NCI-H1092 (cell line): Measurements from ENCODE around the gene CDKL1.
"Not testable (repeated sequence)": the region's sequence is repeated elsewhere in the genome, so short reads cannot be mapped to it uniquely, and the experiment has no call there.

Experiments
- DNase-seq: peaks from one replicate; lab custom pipeline; 2025; lab: John Stamatoyannopoulos, UW

Gene CDKL1

GRCh38 chr14:50357124-50357523 is 39.6 kb downstream of the CDKL1 start:
- no peak for DNase-seq

DNA sequence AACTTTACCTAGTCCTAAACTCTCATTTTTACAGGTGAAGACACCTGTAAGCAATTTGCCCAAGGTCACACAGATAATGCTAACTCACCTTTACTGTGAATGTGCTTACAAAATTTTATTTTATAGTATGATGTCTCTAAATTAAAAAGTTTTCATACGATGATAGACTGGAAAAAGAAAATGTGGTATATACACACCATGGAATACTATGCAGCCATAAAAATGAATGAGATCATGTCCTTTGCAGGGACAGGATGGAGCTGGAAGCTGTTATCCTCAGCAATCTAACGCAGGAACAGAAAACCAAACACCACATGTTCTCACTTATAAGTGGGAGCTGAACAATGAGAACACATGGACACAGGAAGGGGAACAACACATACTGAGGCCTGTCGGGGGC is 40.4 kb downstream of the CDKL1 start:
- not testable (repeated sequence) for DNase-seq

- DNase-seq, result no peak
These were observed 41.0 kb downstream of the CDKL1 start for GRCh38 chr14:50355692-50356091.

DNA sequence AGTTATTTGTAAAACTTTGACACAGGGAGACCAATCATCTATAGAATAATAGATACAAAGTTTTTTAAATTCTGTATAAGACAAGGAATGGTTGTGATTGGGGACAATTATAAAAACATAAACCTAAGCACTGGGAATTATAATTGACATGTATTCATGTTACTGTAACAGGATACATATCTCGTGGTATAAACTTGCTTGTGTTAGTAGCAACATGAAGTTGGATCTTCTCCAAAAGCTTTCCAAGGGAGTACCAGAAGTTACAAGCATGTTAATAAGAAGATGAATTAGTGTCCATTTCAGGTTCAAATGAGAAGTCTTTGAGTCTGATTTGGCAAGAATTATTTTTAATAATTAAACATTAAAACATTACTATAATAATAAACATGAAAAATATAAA is 42.2 kb downstream of the CDKL1 start:
- DNase-seq, result no peak

DNA sequence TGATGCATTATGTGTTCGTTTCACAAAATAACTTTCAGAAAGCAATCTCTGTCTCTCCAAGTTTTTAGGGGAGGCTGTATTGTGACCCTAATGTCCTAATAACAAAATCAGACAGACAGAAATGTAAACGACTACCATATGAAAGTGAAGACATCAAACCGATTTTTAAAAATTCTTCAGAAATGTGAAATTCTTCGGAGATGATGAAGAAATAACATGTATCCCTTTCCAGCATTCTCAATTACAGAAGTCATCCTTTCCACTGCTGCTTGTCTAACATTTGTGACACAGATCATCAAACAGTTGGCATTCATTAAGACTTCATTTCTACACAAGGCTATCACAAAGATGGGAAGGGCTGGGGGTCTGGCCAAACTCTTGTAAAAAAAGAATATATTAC is 43.6 kb downstream of the CDKL1 start:
- DNase-seq, result no peak

DNA sequence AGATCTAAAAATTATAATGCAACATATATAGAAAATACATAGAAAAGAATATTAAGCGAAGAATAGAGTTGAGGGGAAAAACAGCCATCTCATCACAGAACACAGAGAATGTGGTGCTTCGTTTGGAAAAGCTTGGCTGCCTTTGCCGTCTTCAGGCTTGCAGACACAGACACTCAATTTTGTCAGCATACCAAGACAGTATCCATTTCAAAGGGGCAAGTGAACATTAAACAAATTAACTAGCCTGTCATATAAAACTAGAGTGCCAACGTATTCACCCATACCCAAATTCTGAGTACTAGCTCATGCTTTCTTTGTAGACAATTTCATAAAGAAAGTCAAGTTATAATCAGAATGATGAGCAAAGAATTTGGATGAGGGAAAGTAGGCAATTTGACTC is 44.1 kb downstream of the CDKL1 start:
- no peak for DNase-seq

GRCh38 chr14:50350975-50351374 is 45.7 kb downstream of the CDKL1 start:
- DNase-seq, result no peak

DNA sequence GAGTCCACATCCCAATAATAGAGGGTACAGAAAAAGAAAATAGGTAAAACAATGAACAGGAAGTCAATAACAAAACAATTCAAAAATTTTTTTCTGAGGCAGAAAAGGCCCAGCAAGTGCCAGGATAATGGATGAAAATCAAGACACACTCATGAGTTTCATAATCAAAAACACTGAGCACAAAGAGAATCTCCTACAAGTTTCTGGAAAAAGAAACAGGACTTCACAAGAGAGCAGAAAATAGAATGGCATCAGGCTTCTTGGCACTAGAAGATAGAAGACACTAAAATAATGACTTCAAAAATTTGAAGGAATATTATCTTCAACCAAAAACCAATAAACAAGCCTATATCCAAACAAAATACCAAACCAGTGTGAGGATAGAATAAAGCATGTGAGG is 47.7 kb downstream of the CDKL1 start:
- no peak for DNase-seq

DNA sequence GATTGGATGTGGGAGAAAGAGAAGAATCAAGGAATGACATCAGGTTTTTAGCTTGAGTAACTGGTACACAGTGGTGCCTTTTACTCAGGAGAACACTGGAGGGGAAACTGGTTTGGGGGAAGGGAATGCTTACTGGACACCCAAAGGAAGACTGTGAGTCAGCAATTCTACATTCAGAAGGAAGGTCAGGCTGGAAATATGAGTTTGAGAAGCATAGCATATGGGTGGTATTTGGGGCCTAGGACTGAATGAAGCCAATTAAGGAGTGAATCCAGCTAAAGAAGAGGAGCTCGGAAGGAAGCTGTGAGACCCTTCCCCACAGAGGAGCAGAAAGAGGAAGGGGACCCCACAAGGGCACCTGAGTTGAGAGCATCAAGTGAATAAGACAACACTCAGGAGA is 49.2 kb downstream of the CDKL1 start:
- DNase-seq, result no peak

DNA sequence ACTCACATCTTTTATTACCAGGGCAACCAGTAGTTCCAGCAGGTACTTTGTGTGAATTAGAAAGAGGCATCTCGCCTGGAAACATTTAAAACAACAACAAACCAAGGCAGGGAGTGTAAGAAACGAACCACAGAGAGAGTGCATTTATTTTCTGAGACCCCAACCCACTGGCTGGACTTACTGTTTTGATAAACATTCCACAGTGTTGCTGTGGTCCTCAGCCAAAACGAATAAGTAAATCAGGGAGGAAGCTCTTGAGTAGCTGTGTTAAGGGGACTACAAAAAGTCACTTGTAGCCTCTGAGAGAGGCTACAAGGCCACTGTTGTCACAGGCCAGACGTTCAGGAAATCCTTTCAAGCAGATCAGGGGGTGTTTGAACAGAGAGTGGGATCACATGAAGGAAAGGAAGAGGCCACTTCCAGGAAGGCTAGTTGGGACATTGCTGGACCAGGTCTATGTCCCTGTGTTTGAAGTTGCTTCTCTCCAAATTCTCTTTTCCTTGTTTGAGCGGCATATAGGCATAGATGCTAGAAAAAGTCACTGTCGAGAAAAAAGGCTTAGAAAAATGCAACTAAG is 50.7 kb downstream of the CDKL1 start:
- no peak for DNase-seq

- no peak for DNase-seq
These were observed 51.7 kb downstream of the CDKL1 start for GRCh38 chr14:50344876-50345563.

DNA sequence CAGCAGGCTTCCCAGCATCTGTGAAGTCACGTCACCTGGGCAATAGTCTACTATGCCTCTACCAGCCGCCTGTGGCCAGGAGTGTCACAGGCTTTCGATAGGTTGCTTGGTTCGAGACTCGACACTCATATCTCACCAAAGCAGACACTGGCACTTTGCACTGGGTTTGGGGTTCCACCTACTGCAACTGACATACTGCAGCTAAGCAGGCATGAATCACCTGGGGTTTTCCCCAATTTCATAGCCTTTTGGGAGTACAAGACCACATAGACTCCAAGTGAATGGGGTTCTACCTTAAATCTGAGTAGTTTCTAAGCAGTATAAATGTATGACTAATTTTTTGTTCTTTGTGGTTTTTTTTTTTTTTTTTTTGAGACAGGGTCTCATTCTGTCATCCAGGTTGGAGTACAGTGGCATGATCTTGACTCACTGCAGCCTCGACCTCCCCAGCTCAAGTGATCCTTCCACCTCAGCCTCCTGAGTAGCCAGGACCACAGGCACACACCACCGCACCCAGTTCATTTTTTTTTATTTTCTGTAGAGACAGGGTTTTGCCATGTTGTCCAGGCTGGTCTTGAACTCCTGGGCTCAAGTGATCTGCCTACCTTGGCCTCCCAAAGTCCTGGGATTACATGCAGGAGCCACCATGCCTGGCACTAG is 52.4 kb downstream of the CDKL1 start:
- no peak for DNase-seq

DNA sequence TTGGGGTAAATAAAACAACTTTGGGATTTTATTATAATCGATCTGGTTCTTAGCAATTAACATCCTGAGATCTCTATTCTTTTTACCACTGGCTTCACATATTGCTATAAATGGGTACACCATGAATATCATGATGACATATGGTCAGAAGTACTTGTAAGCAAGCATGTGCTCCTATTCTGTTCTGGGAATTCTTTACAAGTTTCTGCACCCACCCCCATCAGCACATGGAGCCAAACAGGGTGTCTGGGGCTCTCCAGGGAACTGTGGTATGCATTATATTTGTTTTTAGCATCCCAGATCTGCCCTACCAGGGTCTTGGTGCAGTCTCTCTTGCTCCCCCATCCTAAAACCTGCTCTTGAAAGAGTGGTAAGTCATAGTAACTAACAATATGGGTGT is 53.2 kb downstream of the CDKL1 start:
- no peak for DNase-seq

GRCh38 chr14:50342221-50343078 is 54.2 kb downstream of the CDKL1 start:
- peak; percentile 21 for DNase-seq

- DNase-seq, result no peak
These were observed 55.7 kb downstream of the CDKL1 start for GRCh38 chr14:50340963-50341362.

DNA sequence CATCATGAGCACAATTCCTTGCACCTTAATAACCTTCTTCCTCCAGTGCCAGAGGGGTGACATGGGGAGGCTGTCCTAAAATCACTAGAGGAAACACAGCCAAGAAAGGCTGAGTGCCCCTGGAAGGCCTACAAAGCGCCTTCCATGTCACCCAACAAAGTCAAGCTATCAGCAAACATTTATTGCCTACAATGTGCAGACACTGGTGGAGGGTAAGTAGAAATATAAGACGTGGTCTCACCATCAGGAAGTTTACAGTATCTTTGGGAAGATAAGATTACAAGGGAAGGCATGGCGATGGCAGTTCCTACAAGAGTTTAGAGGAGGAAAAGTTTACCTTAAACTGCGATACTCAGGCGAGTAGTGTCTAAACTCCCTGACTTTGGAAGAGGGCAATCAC is 56.6 kb downstream of the CDKL1 start:
- DNase-seq, result no peak

DNA sequence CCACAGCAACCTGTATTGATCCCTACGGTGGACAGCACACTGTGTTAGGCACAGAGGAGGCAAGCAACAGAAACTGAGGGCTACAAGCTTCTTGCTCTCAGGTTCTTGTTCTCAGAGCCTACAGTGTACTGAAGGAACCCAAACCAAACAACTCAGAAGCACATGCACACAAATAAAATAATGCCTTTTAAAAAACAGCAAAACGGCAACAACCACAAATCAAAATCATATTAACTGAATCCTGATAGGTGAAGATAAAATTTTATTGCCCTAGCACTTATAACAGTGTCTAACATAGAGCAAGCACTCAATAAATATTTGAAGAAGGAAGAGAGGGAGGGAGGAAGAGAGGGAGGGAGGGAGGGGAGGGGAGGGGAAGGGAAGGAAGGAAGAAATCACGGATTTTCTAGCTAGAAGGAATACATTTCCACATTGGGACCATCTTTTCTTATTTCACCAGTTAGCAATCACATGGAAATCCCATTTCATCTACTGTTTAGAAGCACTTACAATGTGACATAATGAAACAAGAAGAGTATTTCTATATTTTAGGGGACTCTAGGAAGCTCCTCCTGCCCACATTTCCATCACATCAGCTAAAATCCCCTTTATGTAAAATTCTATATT is 57.4 kb downstream of the CDKL1 start:
- DNase-seq, result no peak

DNA sequence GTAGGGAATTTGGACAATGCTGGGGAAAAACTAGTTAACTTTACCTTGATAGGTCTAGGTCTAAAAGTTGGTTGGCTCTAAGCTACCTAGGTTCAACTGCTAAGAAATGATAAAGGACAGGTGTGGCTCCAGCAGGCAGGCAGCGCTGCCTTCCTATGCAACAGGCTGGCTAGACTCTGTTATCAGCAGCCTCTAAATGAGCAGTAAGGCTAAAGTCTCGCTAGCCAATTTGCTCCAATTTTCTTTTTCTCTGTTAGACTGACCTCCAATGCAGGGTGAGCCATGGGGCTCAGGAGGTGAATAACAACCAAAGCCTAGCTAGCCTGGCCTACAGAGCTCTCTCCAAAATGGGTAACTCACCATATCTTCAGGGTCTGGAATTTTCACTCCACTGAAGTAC is 58.1 kb downstream of the CDKL1 start:
- DNase-seq, result no peak

DNA sequence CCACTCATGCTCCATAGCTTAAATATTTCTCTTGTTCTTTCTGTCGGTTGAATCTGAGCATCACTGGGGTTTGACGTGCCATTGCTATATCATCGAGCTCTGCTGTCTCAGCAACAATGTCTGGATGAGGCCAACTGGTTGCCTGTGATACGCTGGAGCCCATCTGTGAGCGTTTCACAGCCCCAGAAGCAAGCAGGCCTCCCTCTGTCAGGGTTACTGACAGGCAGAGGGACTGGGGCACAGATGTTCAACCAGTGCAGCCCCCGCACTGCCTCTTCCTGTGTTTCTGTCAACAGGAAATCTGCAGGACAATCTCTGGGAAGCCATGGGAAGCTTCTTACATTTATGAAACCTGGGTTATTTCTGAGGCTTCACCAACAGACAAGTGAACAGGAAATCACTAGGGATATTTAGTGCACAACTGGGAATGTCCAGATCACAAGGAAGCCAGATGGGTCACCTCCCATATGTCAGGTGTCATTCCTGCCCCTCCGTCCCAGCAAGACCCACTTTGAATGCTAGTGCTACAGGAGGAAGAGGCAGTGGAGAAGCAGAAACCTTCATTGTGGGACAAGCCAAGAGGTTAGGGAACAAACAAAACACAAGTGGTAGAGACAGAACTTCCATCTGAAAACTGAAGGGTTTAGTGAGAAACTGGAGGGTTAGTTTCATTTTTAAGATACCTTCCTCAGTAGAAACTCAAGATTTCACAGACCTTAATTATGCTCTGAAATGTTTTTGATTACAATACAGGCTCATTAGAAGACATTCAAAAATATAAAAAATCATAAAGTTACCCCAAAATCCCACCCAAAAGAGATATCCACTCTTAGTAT is 60.5 kb downstream of the CDKL1 start:
- no peak for DNase-seq

DNA sequence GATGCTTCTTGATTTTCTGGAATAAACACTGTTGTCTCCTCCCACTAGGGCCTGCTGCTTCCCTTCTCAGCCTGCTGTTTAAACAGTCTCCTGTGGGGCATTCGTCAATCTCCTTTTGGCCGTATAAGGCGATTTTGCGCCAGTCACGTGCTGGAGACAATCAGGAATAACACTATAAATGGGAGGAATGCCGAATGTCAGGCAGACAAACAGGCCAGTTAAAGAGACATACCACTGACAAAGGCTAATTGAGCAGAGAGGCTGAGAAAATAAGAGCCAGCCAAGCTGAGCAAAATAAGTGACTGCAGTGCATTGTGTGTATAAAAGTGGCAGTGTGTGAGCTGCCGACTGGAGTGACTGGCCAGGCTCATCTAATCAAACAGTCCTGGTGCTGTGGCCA is 61.3 kb downstream of the CDKL1 start:
- peak; percentile 75 for DNase-seq

GRCh38 chr14:50334211-50334610 is 62.5 kb downstream of the CDKL1 start:
- no peak for DNase-seq
